DMS 273 (cell line): ENCODE measurements around the gene TSPO.

Experiments
- DNase-seq: peaks from one replicate; lab custom pipeline; 2025; ENCODE audit not compliant: unreplicated experiment; lab: John Stamatoyannopoulos, UW

TSPO gene

DNA sequence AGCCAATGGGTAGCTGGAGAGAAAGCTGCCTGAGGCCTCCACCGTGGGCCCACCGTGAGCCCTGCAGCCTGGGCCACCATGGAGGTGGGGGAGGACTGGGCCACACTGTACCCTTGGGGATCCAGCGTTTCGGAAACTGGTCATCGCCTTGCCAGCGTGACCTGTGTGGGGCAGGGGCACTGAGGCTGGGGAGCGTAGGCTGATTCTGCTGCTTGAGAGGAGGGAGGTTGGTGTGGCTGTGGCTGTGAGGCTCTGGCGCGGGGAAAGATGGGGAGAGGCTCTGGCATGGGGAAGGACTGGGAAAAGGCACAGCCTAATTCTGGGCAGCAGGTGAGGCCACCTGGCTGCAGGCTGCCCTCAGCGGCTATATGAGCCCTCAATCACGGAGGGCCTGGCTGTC, 48.2 kb downstream of the TSPO start:
- DNase-seq, result no peak

DNA sequence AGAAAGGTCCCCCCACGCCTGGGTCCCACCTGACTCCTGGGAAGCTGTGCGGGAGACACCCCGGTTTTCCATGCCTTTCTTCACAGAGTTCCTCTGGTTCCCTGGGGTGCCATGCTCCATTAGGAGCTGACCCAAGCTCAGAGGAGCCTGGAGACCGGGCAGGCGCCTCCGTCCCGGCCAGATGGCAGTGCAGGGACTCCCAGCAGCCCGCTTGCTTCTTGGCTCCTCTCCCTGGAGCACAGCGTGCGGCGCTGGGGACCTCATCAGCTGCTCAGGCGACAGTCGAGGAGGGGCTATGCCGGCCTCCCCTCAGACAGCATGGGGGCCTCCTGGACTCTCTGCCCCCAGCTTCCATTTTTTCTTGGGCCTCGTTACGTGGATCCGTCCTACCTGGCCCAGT, 48.7 kb downstream of the TSPO start:
- no peak for DNase-seq

DNA sequence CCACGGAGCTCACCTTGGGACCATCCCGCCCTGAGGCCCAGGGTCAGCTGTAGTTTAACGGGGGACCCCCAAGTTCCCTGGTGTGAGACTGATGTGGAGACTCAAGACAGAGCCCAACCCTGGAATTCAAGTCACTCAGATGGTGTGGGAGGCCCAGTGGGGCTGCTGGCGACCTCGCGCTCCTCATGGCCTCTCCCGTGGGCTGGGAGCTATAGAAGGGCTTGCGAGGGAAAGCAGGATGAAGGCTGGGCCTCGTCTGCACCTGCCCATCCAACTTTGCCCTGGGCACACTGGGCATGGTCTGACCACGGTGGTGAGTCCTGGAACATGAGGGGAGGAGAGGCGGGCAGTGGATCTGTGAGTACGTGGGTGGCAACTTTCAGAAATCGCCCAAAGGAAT, 49.2 kb downstream of the TSPO start:
- no peak for DNase-seq

DNA sequence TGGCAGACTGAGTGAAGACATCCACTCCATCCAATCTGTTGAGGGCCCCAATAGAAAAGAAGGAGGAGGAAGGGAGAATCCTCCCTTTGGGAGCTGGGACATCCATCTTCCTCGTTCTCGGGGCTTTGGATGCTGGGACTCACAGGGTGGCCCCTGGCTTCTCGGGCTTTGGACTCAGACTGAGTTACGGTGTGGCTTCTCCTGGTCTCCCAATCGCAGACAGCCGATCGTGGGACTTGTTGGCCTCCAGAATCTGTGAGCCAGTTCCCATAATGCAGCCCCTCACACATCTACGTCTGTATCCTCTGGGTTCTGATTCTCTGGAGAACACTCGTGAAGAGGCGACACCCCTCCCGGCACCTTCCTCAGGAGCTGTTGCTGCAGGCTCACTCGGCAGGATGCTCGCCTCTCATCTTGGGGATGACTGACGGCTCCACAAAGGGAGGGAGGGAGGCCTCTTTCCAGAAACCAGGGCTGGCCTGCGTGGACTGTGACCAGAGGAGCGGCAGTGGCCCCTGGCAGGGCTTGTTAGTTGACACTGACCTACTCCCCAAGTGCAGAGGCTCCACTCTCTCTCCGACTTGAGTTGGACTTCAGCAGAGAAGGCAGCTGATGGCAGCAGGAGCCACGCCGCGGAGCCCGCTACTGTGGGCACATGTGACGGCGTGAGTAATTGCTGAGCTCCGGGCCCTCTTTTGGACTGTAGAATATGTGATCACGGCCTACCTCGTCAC, 50.3 kb downstream of the TSPO start:
- no peak for DNase-seq

DNA sequence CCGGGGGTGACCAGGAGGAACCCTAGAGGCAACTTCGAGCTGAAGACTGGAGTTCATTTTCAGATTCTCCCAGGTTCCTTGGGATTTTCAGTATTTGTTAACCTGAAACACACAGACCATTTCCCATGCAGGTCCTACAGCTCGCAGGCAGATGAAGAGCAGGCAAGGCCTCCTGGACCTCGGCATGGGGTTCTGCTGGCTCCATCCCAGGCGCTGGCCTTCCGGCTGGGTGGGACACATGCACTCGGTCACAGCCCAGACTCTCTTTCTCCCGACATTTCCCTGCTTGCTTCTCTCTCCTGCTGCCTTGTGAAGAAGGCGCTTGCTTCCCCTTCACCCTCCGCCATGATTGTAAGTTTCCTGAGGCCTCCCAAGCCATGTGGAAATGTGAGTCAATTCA, 51.0 kb downstream of the TSPO start:
- DNase-seq, result no peak

DNA sequence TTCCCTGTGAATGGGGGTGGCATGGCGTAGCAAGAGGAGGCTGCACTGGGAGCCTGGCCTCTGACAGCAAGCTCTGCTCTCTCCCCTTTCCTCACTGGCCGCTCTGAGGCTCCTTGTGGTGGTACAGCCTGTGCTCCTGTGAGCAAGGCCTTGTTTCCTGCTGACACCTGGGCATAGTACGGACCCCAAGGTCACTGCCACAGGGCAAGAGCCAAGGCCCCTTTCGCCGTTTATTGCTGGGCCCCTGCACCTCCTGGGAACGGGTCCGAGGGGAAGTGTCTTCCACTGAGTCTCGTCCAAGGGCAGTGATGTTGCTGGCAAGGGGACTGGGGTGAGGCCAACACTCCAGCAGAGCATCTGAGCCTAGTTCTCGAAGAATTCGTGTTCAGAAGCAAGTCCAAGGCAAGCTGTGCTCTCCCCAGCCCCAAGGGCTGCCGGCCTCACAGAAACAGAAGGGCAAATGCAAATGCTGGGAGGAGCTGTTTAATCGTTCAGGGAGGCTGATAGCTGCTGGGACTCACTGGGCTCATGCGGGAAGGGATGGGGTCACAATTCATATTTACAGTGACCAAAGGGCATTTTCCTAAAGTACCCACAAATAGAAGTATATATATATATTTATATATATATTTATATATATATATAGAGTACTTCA, 51.5 kb downstream of the TSPO start:
- no peak for DNase-seq

DNA sequence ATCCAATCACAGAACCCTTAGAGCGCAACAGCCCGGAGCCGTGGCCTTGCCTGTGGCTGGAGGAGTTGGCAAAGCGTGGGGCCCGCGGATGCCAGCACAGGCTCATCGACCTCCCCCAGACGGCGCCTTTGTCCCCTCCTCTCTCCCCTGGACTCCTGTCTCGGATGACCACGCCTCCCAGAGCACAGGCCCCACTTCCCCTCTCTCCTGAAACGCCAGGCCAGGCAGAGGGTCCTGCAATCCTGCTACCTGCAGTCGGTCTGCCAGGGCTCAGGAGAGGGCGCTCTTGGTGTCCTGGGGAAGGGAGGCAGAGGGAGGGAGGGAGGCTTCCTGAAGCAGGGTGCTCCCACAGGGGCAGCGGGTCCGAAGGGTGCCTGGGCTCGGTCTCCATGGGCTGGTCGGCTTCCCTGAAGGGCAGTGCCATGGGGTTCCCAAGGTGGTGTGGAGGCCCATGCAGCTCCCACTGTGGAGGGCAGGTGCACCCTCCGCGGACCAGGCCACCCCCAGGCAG, 52.2 kb downstream of the TSPO start:
- no peak for DNase-seq

DNA sequence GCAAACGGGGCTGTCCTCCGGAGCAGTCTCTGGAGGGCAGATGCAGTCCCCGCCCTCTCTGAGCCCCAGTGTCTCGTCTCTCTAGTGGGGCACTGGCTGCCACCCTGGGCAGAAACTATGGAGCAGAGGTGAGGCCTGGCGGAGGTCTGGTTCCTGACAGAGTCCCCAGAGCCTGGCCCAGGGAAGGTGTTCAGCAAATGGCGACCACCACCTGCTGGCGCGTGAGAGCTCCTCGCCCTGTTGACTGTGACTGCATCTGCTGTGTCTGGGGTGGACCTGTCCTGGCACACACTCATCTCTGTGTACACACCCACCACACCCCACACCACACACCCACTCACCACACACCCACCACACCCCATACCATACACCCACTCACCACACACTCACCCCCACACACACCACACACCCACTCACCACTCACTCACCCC, 53.9 kb downstream of the TSPO start:
- DNase-seq, result no peak

DNA sequence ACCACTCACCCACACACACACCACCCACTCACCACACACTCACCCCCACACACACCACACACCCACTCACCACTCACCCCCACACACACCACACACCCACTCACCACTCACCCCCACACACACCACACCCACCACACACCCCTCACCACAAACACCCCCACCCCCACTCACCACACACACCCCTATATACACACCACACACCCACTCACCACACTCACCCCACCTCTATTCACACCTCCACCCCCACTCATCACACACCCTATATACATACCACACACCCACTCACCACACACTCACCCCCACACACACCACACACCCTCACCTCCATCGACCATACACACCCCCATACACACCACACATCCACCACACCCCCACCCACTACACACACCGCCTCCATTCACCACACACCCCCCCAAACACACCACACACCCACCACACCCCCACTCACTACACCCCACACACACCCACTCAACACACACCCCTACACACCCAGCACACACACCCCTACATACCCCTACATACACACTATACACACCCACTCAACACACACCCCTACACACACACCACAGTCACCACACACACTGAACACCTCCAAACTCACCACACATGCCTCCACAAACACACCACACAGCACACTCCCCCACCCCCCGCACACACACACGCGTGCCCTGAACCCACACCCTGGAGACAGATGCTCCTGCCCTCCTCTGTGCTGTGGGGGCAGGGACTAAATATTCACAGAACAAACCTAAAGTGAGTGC, 54.6 kb downstream of the TSPO start:
- DNase-seq, result no peak

DNA sequence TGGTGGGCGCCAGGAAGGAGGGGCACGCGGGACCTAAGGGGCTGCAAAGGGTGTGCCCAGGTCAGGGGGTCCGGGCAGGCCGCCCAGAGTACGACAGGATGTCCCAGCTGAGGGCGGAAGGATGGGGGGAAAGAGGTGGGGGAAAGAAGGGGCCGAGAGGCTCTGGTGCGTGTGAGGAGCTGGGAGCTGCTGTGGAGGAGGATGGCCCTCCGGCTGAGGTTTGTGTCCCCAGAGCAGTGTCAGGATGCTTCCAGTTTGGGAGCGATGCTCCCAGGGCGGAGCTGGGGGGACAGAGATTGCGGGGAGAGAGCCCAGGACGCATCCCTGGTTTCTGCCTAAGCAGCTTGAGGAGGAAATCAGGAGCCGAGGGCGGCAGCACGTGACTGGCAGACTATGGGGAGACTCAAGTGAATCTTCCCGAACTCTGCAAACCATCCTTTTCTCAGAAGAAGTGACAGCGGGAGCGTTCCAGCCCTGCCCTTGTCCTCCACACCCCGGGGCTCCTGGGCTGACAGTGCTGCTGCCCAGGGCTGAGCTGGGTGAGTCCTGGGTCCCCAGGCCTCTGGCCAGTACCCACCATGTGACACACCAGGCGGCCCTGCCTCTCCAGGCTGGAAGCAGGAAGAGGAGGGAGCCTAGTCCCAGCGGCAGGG, 55.3 kb downstream of the TSPO start:
- DNase-seq, result no peak

DNA sequence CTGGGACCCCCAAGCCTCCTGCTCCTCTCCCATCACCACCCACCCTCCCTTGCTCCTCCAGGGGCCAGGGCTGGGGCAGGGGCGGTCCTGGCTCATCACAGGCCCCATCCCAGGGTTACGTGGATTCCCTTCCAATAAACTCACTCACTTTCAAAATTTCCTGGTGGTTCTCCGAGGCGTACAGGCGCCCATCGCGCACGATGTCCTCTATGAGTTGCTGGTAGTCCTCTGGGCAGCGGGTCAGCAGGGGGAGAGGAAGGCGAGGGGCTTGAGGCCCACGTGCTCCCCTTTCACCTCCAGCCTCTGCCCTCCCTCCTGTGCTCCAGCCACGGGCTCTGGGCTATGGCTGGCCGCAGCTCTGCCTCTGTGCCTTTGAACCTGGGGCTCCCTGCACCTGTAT, 56.0 kb downstream of the TSPO start:
- DNase-seq, result no peak

DNA sequence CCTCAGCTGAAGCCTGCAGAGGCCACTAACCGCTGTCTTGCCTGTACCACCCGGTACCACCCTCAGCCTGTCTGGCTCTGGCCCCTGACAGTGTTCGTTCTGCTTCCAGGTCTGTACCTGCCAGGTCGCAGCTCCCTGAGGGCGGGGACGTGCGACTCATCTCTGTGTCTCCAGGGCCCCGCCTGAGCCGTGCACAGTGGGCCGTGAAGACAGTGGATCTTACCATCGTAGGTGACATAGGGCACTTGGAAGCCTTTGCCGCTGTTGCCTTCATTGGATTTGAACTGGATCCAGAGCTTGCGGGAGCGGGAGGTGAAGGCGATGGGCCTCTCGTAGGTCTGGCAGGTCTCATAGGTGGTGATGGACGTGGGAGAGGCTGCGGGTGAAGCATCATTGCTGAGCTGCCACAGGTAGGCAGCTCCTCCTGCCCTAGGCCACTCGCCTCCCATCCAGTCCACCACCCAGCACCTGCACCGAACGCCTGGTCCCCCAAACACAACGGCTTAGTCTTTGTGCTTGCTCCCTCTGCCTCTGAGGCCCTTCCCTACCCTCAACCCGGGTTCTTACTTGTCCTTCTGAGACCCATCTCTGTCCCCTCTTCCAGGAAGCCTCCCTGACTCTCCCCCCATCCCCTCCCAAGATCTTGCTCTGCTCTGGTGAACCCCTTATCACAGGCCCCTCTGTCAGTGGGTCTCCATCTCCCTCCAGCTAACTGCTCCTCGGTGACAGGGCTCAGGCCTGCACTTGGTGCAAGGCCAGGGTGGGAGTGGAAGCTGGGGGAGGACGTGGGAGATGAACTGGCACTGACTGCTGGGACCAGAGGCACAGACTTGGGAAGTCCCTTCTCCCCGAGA, 56.7 kb downstream of the TSPO start:
- no peak for DNase-seq

DNA sequence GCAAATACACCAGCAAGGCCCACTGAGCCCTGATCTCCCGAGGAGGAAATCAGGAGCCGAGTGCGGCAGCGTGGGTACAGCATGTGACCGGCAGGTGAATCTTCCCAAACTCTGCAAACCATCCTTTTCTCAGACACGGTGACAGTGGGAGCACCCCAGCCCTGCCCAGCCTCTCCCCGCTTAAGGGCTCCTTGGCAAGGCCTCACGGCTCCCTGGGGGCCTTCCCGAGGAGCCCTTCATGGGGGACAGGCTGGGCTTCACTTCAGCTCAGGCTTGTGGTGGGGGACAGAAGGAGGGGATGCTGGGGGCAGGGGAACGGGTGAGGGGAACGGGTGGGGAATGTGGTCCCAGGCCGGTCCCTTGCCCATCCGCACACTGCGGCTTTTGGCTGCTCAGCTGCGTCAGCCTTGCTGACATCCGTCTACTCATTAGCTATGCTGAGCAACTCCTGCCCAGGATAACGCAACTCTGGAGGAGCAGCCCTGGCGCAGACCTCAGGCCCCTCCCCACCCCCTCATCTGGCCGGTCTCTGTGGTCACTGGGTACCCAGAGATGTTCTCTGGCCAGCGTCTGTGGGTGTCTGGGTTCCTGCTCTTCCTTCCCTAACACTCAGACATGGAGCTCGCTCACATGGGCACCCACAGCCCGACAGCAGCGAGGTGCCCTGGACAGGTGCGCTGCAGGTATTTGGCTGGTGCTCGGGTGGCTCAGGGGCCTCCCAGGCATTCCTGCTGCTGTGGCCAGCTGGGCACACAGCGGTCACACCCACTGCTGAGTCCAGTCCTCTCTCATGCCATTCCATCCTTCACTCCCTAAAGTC, 57.6 kb downstream of the TSPO start:
- DNase-seq, result no peak

DNA sequence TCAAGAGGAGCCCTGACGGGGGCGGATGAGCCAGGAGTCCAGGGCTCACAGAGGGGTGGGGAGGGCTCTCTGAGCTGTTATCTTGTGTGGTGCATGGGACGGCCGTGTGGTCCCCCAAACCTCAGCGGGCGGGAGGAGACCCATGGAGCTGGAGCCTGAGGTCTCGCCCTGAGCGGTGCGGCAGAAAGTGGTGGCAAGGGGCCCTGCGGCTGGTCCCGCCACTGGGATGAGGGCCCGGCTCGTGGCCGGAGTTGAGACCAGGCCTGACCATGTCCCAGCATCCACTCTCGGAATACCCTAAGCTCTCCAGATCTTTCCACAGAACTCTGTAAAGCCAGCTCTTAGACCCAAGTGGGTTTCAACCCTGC, 58.1 kb downstream of the TSPO start:
- DNase-seq, result no peak

DNA sequence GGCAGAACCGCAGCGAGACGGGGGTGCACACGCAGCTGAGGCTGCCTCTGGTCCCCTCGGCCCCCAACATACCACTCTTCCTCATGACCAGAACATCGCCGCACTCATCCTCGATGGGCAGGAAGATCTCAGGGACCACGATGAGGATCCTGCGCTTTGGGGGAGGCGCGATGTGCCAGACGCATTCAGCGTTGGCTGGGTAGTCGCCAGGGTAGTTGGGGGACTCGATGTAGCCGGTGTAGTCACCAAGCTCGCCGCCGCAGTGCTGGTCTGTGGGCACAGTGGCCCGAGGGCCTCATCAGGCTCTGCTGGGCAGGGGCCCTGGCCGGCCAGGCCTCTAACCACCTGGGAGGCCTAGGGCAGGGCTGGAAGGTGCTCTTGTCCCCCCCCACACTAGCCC, 58.6 kb downstream of the TSPO start:
- no peak for DNase-seq

DNA sequence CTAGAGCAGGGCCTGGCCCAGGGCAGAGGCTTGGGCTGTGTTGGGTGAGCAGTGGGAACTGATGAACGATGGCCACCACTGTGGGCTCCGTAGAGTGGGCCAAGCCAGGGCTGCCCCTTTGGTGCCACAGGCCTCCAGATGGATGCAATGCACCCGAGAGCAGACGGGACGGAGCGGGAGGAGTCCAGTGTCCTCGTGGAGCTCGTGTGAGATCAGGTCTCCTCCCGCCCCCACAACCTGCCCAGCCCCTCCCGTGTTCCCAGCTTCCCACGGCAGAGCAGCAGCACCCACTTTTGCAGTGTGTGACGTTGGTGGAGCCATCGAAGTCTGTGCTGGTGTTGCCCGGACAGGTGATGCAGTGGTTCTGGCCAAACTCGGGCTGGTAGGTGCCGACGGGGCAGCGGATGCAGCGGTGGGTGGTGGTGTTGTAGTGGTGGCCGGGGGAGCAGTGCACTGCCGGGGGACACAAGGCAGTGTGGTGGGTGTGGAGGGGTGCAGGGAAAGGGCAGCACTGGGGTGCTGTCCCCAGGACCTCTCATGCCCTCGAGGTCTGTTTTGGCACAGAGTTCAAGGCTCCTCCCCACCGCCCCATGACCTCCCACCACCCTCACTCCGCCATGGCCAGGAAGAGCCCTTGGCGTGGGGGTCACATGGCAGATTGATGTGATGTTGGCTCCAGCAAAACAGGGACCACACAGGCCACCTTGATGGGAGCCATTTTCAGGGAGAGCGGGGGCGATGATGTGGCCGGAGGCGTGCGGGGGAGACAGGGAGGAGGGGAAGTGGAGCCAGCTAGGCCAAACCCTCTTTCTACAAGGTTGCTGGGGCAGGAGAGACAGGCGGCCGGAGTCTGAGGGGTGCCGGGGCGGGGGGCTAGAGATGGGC, 59.5 kb downstream of the TSPO start:
- no peak for DNase-seq

DNA sequence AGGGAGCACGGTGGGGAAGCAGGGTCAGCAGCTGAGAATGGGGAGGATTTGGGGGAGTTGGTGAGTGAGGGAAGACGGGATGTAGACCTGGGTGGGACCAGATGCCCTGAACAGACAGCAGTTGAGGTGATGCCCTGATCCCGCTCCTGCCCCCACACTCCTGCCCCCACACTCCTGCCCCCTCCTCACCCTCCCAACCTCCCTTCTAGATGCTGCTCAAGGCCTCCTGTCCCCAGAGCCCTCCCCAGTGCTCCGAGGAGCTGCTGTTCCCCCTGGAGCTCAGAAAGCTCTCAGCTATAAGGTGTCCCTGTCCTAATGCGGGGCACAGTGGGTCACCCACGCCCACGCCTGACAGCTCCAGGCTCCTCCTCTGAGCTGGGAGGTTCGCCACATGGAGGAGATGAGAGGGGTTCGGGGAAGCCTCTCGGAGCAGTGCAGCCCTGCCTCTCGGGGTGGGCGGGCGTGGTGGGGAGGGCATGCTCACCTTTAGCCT, 60.6 kb downstream of the TSPO start:
- DNase-seq, result no peak

DNA sequence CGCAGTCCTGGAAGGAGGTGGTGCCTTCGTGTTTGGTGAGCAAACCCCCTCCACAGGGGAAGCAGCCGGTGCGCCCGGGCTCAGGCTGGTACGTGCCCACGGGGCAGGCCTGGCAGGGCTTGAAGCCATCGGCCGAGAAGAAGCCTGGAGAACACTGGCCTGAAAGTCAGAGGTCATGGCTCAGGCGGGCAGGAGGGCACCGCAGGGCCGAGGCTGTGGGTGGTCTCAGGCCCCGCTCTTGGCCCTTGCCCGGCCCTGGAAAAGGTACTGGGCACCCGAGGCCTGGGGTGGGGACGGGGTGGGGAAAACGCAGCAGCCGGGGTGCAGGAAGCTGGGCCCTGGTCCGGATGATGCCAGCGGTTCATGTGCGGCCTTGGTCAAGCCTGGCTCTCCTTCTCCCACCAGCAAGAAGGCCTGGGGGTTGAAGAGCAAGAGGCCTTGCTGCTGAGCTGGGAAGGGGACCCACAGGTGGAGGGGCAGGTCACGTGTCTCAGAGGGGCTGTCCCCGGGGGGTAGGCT, 61.1 kb downstream of the TSPO start:
- DNase-seq, result no peak
